GM23338 (cell line): ENCODE measurements around the gene PPP2R5E. TPM values are rescaled to one million over a fixed set of nuclear protein-coding genes. Genes with fewer than 3 reads are reported as not detected.

Experiments used
- ATAC-seq: fragments of 200-7000 bp; cut with Tn5 transposase; 3 replicates; pipeline ENCODE4 v1.9.1; 2020
- DNase-seq: peaks from one replicate; pipeline ENCODE4 v3.0.0-alpha.2; 2015; ENCODE audit warnings: low spot score
- H2AFZ ChIP-seq: fragments of 200-600 bp; sonication (generic); 2 replicates; pipeline ENCODE4 v1.8.0; 2016; ENCODE audit warnings: antibody characterized with exemption, mild to moderate bottlenecking, moderate library complexity
- H3F3A ChIP-seq: fragments of 200-600 bp; sonication (generic); replicated peaks from 2 replicates; pipeline ENCODE4 v1.8.0; 2017; ENCODE audit warnings: antibody characterized with exemption, mixed run types, low read depth
- H3K27ac ChIP-seq: fragments of 200-600 bp; sonication (generic); 2 replicates; pipeline ENCODE4 v1.6.1; 2016; ENCODE audit warnings: low read depth
- H3K27me3 ChIP-seq: fragments of 200-600 bp; sonication (generic); 2 replicates; pipeline ENCODE4 v1.8.0; 2016; ENCODE audit warnings: mild to moderate bottlenecking, mixed run types, moderate library complexity; ENCODE audit not compliant: insufficient read depth
- H3K36me3 ChIP-seq: fragments of 200-600 bp; sonication (generic); 2 replicates; pipeline ENCODE4 v1.8.0; 2016; ENCODE audit warnings: mild to moderate bottlenecking; ENCODE audit not compliant: insufficient read depth
- H3K4me1 ChIP-seq: fragments of 200-600 bp; sonication (generic); 2 replicates; pipeline ENCODE4 v1.8.0; 2016; ENCODE audit warnings: mild to moderate bottlenecking, moderate library complexity; ENCODE audit not compliant: insufficient read depth
- H3K4me2 ChIP-seq: fragments of 200-600 bp; sonication (generic); 2 replicates; pipeline ENCODE4 v1.7.1; 2017; ENCODE audit warnings: mixed run types
- H3K4me3 ChIP-seq: fragments of 200-600 bp; sonication (generic); 2 replicates; pipeline ENCODE4 v1.6.1; 2016; ENCODE audit warnings: mixed run types
- H3K79me2 ChIP-seq: fragments of 200-600 bp; sonication (generic); replicated peaks from 2 replicates; pipeline ENCODE4 v1.8.0; 2017; ENCODE audit warnings: mild to moderate bottlenecking; ENCODE audit not compliant: insufficient read depth
- H3K9me2 ChIP-seq: fragments of 200-600 bp; sonication (generic); 2 replicates; pipeline ENCODE4 v1.8.0; 2017; ENCODE audit not compliant: insufficient read depth
- H4K20me1 ChIP-seq: fragments of 200-600 bp; sonication (generic); replicated peaks from 2 replicates; pipeline ENCODE4 v1.8.0; 2017; ENCODE audit warnings: mild to moderate bottlenecking; ENCODE audit not compliant: insufficient read depth
- H3K27ac Mint-ChIP-seq: 2 replicates; pipeline ENCODE4 v1.8.0; 2020; ENCODE audit warnings: inconsistent platforms, mild to moderate bottlenecking, moderate library complexity, mixed read lengths
- H3K27me3 Mint-ChIP-seq: 3 replicates; pipeline ENCODE4 v1.8.0; 2022; ENCODE audit warnings: low read depth, mild to moderate bottlenecking, moderate library complexity, mixed read lengths, inconsistent platforms; ENCODE audit not compliant: insufficient read depth, poor library complexity
- H3K36me3 Mint-ChIP-seq: 3 replicates; pipeline ENCODE4 v1.8.0; 2021; ENCODE audit warnings: low read depth, mild to moderate bottlenecking, inconsistent platforms, moderate library complexity, mixed read lengths
- H3K4me1 Mint-ChIP-seq: 3 replicates; pipeline ENCODE4 v1.8.0; 2020; ENCODE audit warnings: mild to moderate bottlenecking, inconsistent platforms, mixed read lengths
- H3K4me3 Mint-ChIP-seq: 3 replicates; pipeline ENCODE4 v1.8.0; 2021; ENCODE audit warnings: moderate library complexity, mild to moderate bottlenecking, inconsistent platforms, mixed read lengths
- H3K9me3 Mint-ChIP-seq: 3 replicates; pipeline ENCODE4 v1.8.0; 2020; ENCODE audit warnings: moderate library complexity, mild to moderate bottlenecking, inconsistent platforms, mixed read lengths
- CREB1 ChIP-seq: fragments of 250-450 bp; sonication (Bioruptor Pico); IDR thresholded peaks from 2 replicates; pipeline ENCODE4 v1.5.0; 2020; ENCODE audit warnings: low read depth, mild to moderate bottlenecking, moderate library complexity
- CTCF ChIP-seq, 2 experiments: fragments of 200-600 bp in 1 of 2; sonication (generic) in 1 of 2; conservative IDR thresholded peaks; 2 replicates each; pipeline versions ENCODE4 v1.5.1 to v1.6.1; 2016 to 2017; ENCODE audit warnings: antibody characterized with exemption in 2 of 2, low read depth in 2 of 2, mild to moderate bottlenecking in 2 of 2, moderate library complexity in 1 of 2
- EZH2 ChIP-seq: fragments of 200-600 bp; sonication (generic); IDR thresholded peaks from one replicate; pipeline ENCODE4 v1.8.0; 2017; ENCODE audit warnings: antibody characterized with exemption, mild to moderate bottlenecking, low read depth; ENCODE audit not compliant: unreplicated experiment
- EZH2phosphoT487 ChIP-seq: fragments of 200-600 bp; sonication (generic); IDR thresholded peaks from one replicate; pipeline ENCODE4 v1.8.1; 2018; ENCODE audit warnings: antibody characterized with exemption; ENCODE audit not compliant: unreplicated experiment
- JUNB ChIP-seq: IDR thresholded peaks from one replicate; pipeline ENCODE4 v1.6.1; 2016; ENCODE audit warnings: antibody characterized with exemption; ENCODE audit not compliant: unreplicated experiment
- NANOG ChIP-seq: IDR thresholded peaks from 2 replicates; pipeline ENCODE4 v1.6.1; 2016; ENCODE audit warnings: antibody characterized with exemption, borderline replicate concordance
- POLR2AphosphoS5 ChIP-seq: IDR thresholded peaks from 2 replicates; pipeline ENCODE4 v1.6.1; 2016; ENCODE audit warnings: antibody characterized with exemption, low read depth
- REST ChIP-seq: IDR thresholded peaks from one replicate; pipeline ENCODE4 v1.6.1; 2018; ENCODE audit warnings: antibody characterized with exemption; ENCODE audit not compliant: unreplicated experiment
- STAT1 ChIP-seq: IDR thresholded peaks from one replicate; pipeline ENCODE4 v1.6.1; 2016; ENCODE audit warnings: antibody characterized with exemption; ENCODE audit not compliant: unreplicated experiment
- ZNF114 ChIP-seq: fragments of 250-450 bp; sonication (Bioruptor Pico); IDR thresholded peaks from 2 replicates; pipeline ENCODE4 v1.5.0; 2020; ENCODE audit warnings: mild to moderate bottlenecking, moderate library complexity
- ZNF331 ChIP-seq: fragments of 250-450 bp; sonication (Bioruptor Pico); IDR thresholded peaks from 2 replicates; pipeline ENCODE4 v1.5.0; 2020; ENCODE audit warnings: low read depth, mild to moderate bottlenecking, moderate library complexity
- polyA plus RNA-seq: library from polyadenylated mRNA; unstranded; fragments of >200 nt; fragmentation: Nextera tagmentation; extraction: Ambion mirVana; gene quantifications from 2 replicates; pipeline ENCODE4 v1.2.1, GENCODE V29; 2016
- total RNA-seq: library from RNA; depleted of rRNA; stranded (reverse); fragments of >200 nt; shearing (Covaris generic); gene quantifications from 2 replicates; pipeline ENCODE4 v1.2.3, GENCODE V29; 2014
- TF ChIP-seq, protein P1 (sequence below): IDR thresholded peaks from 2 replicates; pipeline ENCODE4 v1.6.1; 2016; ENCODE audit warnings: antibody characterized with exemption
- TF ChIP-seq, protein P2 (sequence below): fragments of 250-450 bp; sonication (Bioruptor Pico); IDR thresholded peaks from 2 replicates; pipeline ENCODE4 v1.5.0; 2020; ENCODE audit warnings: mild to moderate bottlenecking, moderate library complexity

The PPP2R5E gene
- total and polyA plus RNA-seq, 2 experiments from 2014 or later = 40.9 to 45.5 TPM

- TF ChIP-seq CREB1 (CRISPR knock-in tag) = no peak
- TF ChIP-seq NANOG = no peak
- TF ChIP-seq EZH2phosphoT487 = no peak
- TF ChIP-seq JUNB = no peak
- no peak for TF ChIP-seq ZNF114 (CRISPR knock-in tag)
- no peak for TF ChIP-seq ZNF331 (CRISPR knock-in tag)
- TF ChIP-seq POLR2AphosphoS5 = no peak
- TF ChIP-seq, protein P1, sequence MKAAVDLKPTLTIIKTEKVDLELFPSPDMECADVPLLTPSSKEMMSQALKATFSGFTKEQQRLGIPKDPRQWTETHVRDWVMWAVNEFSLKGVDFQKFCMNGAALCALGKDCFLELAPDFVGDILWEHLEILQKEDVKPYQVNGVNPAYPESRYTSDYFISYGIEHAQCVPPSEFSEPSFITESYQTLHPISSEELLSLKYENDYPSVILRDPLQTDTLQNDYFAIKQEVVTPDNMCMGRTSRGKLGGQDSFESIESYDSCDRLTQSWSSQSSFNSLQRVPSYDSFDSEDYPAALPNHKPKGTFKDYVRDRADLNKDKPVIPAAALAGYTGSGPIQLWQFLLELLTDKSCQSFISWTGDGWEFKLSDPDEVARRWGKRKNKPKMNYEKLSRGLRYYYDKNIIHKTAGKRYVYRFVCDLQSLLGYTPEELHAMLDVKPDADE = no peak
Observed at GRCh38 chr14:63535918-63536317, 7.3 kb downstream of the PPP2R5E start (continued).

- Histone ChIP-seq H4K20me1 (peaks cover 51% of the 10 kb centered on the region), H3K79me2 (peaks cover 100% of the 10 kb centered on the region)
- H3K4me3 Mint-ChIP-seq = no peak overlapping the region
- no peak for TF ChIP-seq CTCF (conservative IDR thresholded peaks at IDR 0.05; ENCODE audit: low read depth in 2 of 2)
- no peak for TF ChIP-seq JUNB
- TF ChIP-seq ZNF114 (CRISPR knock-in tag) = no peak
- TF ChIP-seq, protein P2, sequence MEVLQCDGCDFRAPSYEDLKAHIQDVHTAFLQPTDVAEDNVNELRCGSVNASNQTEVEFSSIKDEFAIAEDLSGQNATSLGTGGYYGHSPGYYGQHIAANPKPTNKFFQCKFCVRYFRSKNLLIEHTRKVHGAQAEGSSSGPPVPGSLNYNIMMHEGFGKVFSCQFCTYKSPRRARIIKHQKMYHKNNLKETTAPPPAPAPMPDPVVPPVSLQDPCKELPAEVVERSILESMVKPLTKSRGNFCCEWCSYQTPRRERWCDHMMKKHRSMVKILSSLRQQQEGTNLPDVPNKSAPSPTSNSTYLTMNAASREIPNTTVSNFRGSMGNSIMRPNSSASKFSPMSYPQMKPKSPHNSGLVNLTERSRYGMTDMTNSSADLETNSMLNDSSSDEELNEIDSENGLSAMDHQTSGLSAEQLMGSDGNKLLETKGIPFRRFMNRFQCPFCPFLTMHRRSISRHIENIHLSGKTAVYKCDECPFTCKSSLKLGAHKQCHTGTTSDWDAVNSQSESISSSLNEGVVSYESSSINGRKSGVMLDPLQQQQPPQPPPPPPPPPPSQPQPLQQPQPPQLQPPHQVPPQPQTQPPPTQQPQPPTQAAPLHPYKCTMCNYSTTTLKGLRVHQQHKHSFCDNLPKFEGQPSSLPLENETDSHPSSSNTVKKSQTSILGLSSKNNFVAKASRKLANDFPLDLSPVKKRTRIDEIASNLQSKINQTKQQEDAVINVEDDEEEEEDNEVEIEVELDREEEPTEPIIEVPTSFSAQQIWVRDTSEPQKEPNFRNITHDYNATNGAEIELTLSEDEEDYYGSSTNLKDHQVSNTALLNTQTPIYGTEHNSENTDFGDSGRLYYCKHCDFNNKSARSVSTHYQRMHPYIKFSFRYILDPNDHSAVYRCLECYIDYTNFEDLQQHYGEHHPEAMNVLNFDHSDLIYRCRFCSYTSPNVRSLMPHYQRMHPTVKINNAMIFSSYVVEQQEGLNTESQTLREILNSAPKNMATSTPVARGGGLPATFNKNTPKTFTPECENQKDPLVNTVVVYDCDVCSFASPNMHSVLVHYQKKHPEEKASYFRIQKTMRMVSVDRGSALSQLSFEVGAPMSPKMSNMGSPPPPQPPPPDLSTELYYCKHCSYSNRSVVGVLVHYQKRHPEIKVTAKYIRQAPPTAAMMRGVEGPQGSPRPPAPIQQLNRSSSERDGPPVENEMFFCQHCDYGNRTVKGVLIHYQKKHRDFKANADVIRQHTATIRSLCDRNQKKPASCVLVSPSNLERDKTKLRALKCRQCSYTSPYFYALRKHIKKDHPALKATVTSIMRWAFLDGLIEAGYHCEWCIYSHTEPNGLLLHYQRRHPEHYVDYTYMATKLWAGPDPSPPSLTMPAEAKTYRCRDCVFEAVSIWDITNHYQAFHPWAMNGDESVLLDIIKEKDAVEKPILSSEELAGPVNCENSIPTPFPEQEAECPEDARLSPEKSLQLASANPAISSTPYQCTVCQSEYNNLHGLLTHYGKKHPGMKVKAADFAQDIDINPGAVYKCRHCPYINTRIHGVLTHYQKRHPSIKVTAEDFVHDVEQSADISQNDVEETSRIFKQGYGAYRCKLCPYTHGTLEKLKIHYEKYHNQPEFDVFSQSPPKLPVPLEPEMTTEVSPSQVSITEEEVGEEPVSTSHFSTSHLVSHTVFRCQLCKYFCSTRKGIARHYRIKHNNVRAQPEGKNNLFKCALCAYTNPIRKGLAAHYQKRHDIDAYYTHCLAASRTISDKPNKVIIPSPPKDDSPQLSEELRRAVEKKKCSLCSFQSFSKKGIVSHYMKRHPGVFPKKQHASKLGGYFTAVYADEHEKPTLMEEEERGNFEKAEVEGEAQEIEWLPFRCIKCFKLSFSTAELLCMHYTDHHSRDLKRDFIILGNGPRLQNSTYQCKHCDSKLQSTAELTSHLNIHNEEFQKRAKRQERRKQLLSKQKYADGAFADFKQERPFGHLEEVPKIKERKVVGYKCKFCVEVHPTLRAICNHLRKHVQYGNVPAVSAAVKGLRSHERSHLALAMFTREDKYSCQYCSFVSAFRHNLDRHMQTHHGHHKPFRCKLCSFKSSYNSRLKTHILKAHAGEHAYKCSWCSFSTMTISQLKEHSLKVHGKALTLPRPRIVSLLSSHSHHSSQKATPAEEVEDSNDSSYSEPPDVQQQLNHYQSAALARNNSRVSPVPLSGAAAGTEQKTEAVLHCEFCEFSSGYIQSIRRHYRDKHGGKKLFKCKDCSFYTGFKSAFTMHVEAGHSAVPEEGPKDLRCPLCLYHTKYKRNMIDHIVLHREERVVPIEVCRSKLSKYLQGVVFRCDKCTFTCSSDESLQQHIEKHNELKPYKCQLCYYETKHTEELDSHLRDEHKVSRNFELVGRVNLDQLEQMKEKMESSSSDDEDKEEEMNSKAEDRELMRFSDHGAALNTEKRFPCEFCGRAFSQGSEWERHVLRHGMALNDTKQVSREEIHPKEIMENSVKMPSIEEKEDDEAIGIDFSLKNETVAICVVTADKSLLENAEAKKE (CRISPR knock-in tag) = no peak
- no peak for TF ChIP-seq ZNF331 (CRISPR knock-in tag)
- no peak for TF ChIP-seq REST
- no peak for TF ChIP-seq EZH2phosphoT487
- no peak for TF ChIP-seq CREB1 (CRISPR knock-in tag)
- no peak for TF ChIP-seq NANOG
- no peak for TF ChIP-seq STAT1
- TF ChIP-seq POLR2AphosphoS5 = no peak
- no peak for TF ChIP-seq EZH2
Observed at GRCh38 chr14:63533474-63533873, 9.7 kb downstream of the PPP2R5E start.

More at GRCh38 chr14:63533474-63533873, 9.7 kb downstream of the PPP2R5E start:
- H3K27me3 Mint-ChIP-seq = peaks cover 3% of the 10 kb centered on the region
- H2AFZ ChIP-seq = no peak overlapping the region
- H3F3A ChIP-seq = no peaks in the 10 kb centered on the region
- no peaks in the 10 kb centered on the region for H3K27me3 ChIP-seq
- no peak overlapping the region for H3K27ac Mint-ChIP-seq
- H3K4me2 ChIP-seq = no peak overlapping the region
- no peak for ATAC-seq
- H3K36me3 Mint-ChIP-seq = peaks cover 60% of the 10 kb centered on the region
- H3K4me3 ChIP-seq = no peak overlapping the region
- H3K9me3 Mint-ChIP-seq = no peaks in the 10 kb centered on the region
- H3K36me3 ChIP-seq = peaks cover 7% of the 10 kb centered on the region
- H3K4me1 Mint-ChIP-seq = no peaks in the 10 kb centered on the region
- no peak for DNase-seq
- no peaks in the 10 kb centered on the region for H3K4me1 ChIP-seq
- no peaks in the 10 kb centered on the region for H3K9me2 ChIP-seq
- peak overlapping the region; percentile 3; the same call in 1 of the 2 replicates for H3K27ac ChIP-seq
